IMR-90 (cell line): ENCODE measurements around the gene S1PR4. TPM values are rescaled to one million over a fixed set of nuclear protein-coding genes. Genes with fewer than 3 reads are reported as not detected.

Experiments
- ATAC-seq: fragments of 200-7000 bp; cut with Tn5 transposase; 2 replicates; pipeline ENCODE4 v1.9.1; 2020; ENCODE audit warnings: low read depth, mild to moderate bottlenecking, moderate library complexity
- BruUV-seq: library from RNA; stranded (reverse); fragments of 400-500 nt; replicated peaks from 2 replicates; lab custom pipeline; 2021; lab: Mats Ljungman, UMichigan
- CTCF ChIA-PET: fragments of 300-600 bp; formaldehyde crosslinking; extraction: SDS; loops from one replicate; lab custom pipeline; 2021; ENCODE audit warnings: antibody characterized with exemption; lab: Yijun Ruan, JAX
- POLR2A ChIA-PET: fragments of 300-600 bp; sonication (Branson Sonifier 250); formaldehyde crosslinking; loops from one replicate; lab custom pipeline; 2022; ENCODE audit warnings: antibody characterized with exemption; ENCODE audit not compliant: unreplicated experiment; lab: Charles Lee
- DNase-seq: peaks from one replicate; pipeline ENCODE4 v3.0.0; 2013
- H2AFZ ChIP-seq: replicated peaks from 2 replicates; pipeline ENCODE3; 2013; ENCODE audit warnings: low read length, mild to moderate bottlenecking; ENCODE audit not compliant: poor library complexity
- H2AK5ac ChIP-seq: 2 replicates; pipeline ENCODE4 v1.6.1; 2013; ENCODE audit warnings: low read depth, low read length, inconsistent platforms
- H2AK9ac ChIP-seq: replicated peaks from 2 replicates; pipeline ENCODE3; 2013; ENCODE audit warnings: mild to moderate bottlenecking, low read depth, low read length, moderate library complexity; ENCODE audit not compliant: poor library complexity
- H2BK120ac ChIP-seq: 2 replicates; pipeline ENCODE4 v1.6.1; 2013; ENCODE audit warnings: low read depth, low read length, inconsistent platforms
- H2BK15ac ChIP-seq: 3 replicates; pipeline ENCODE4 v1.6.1; 2013; ENCODE audit warnings: low read depth, low read length, inconsistent platforms
- H2BK20ac ChIP-seq: 2 replicates; pipeline ENCODE4 v1.6.1; 2013; ENCODE audit warnings: low read depth, mild to moderate bottlenecking, inconsistent platforms, low read length, moderate library complexity
- H2BK5ac ChIP-seq: 2 replicates; pipeline ENCODE4 v1.6.1; 2013; ENCODE audit warnings: mild to moderate bottlenecking, low read depth, low read length, inconsistent platforms; ENCODE audit not compliant: poor library complexity, severe bottlenecking
- H3K14ac ChIP-seq: replicated peaks from 2 replicates; pipeline ENCODE4 v1.6.1; 2013; ENCODE audit warnings: low read depth, low read length, inconsistent platforms
- H3K18ac ChIP-seq: 2 replicates; pipeline ENCODE4 v1.6.1; 2013; ENCODE audit warnings: low read depth, low read length, control low read depth
- H3K23ac ChIP-seq: 2 replicates; pipeline ENCODE4 v1.6.1; 2013; ENCODE audit warnings: low read depth, low read length, inconsistent platforms
- H3K27ac ChIP-seq: 2 replicates; pipeline ENCODE4 v1.5.1; 2013; ENCODE audit warnings: mild to moderate bottlenecking, control low read depth, low read length; ENCODE audit not compliant: insufficient read depth
- H3K27me3 ChIP-seq: 2 replicates; pipeline ENCODE4 v1.6.1; 2013; ENCODE audit warnings: low read length; ENCODE audit not compliant: control insufficient read depth, insufficient read depth
- H3K36me3 ChIP-seq: 2 replicates; pipeline ENCODE4 v1.6.1; 2013; ENCODE audit warnings: low read length, mixed read lengths; ENCODE audit not compliant: control insufficient read depth, insufficient read depth
- H3K4ac ChIP-seq: 2 replicates; pipeline ENCODE4 v1.6.1; 2013; ENCODE audit warnings: low read depth, low read length, inconsistent platforms
- H3K4me1 ChIP-seq: 2 replicates; pipeline ENCODE4 v1.6.1; 2013; ENCODE audit warnings: low read length, mixed read lengths; ENCODE audit not compliant: control insufficient read depth, insufficient read depth
- H3K4me2 ChIP-seq: 2 replicates; pipeline ENCODE4 v1.6.1; 2013; ENCODE audit warnings: low read depth, mild to moderate bottlenecking, control low read depth, low read length, moderate library complexity
- H3K4me3 ChIP-seq: 2 replicates; pipeline ENCODE4 v1.5.1; 2013; ENCODE audit warnings: low read depth, mild to moderate bottlenecking, control low read depth, low read length, moderate library complexity; ENCODE audit not compliant: insufficient read depth
- H3K56ac ChIP-seq: 2 replicates; pipeline ENCODE4 v1.6.1; 2013; ENCODE audit warnings: low read length, inconsistent platforms; ENCODE audit not compliant: insufficient read depth; ENCODE audit errors: extremely low read depth
- H3K79me1 ChIP-seq, 2 experiments: 2 replicates each; pipeline ENCODE4 v1.6.1; 2013; ENCODE audit warnings: low read length in 2 of 2, inconsistent platforms in 1 of 2, low read depth in 1 of 2
- H3K9ac ChIP-seq: 2 replicates; pipeline ENCODE4 v1.6.1; 2013; ENCODE audit warnings: low read depth, low read length, control low read depth
- H3K9me1 ChIP-seq: 2 replicates; pipeline ENCODE4 v1.6.1; 2013; ENCODE audit warnings: low read length, inconsistent platforms; ENCODE audit not compliant: insufficient read depth
- H3K9me3 ChIP-seq: 2 replicates; pipeline ENCODE4 v1.6.1; 2013; ENCODE audit warnings: low read length; ENCODE audit not compliant: control insufficient read depth, insufficient read depth
- H4K20me1 ChIP-seq: 2 replicates; pipeline ENCODE4 v1.6.1; 2013; ENCODE audit warnings: low read length, inconsistent platforms; ENCODE audit not compliant: insufficient read depth
- H4K5ac ChIP-seq: 2 replicates; pipeline ENCODE4 v1.6.1; 2013; ENCODE audit warnings: mild to moderate bottlenecking, low read depth, low read length, control low read depth
- H4K8ac ChIP-seq, 2 experiments: 2 replicates each; pipeline ENCODE4 v1.6.1; 2013; ENCODE audit warnings: low read depth in 2 of 2, low read length in 2 of 2, control low read depth in 1 of 2, inconsistent platforms in 1 of 2
- H4K91ac ChIP-seq: 2 replicates; pipeline ENCODE4 v1.6.1; 2013; ENCODE audit warnings: low read depth, low read length, inconsistent platforms; ENCODE audit not compliant: insufficient read depth
- BHLHE40 ChIP-seq: fragments of 150-350 bp; IDR thresholded peaks from 2 replicates; pipeline ENCODE4 v1.6.1; 2016; ENCODE audit warnings: mild to moderate bottlenecking, low read depth, low read length
- CEBPB ChIP-seq: IDR thresholded peaks from 2 replicates; pipeline ENCODE4 v1.6.1; 2012; ENCODE audit warnings: low read depth, low read length, improper control_type of control experiment
- CHD1 ChIP-seq: IDR thresholded peaks from 2 replicates; pipeline ENCODE4 v1.6.1; 2012; ENCODE audit warnings: low read depth, low read length, improper control_type of control experiment
- ELK1 ChIP-seq: fragments of 150-350 bp; IDR thresholded peaks from 2 replicates; pipeline ENCODE4 v1.6.1; 2016; ENCODE audit warnings: low read depth, mild to moderate bottlenecking, low read length, moderate library complexity, borderline replicate concordance
- FOS ChIP-seq: fragments of 150-350 bp; IDR thresholded peaks from 2 replicates; pipeline ENCODE4 v1.6.1; 2016; ENCODE audit warnings: low read depth, low read length
- MAFK ChIP-seq: IDR thresholded peaks from 2 replicates; pipeline ENCODE4 v1.6.1; 2012; ENCODE audit warnings: low read depth, low read length, improper control_type of control experiment
- MAZ ChIP-seq: IDR thresholded peaks from 2 replicates; pipeline ENCODE4 v1.6.1; 2012; ENCODE audit warnings: low read depth, mild to moderate bottlenecking, low read length, improper control_type of control experiment, moderate library complexity, borderline replicate concordance
- MXI1 ChIP-seq: IDR thresholded peaks from 2 replicates; pipeline ENCODE4 v1.6.1; 2012; ENCODE audit warnings: low read depth, mild to moderate bottlenecking, low read length, moderate library complexity, borderline replicate concordance
- NFE2L2 ChIP-seq: fragments of 150-350 bp; IDR thresholded peaks from 2 replicates; pipeline ENCODE4 v1.6.1; 2016; ENCODE audit warnings: low read depth, mild to moderate bottlenecking, low read length
- POLR2A ChIP-seq: IDR thresholded peaks from 2 replicates; pipeline ENCODE4 v1.6.1; 2012; ENCODE audit warnings: mild to moderate bottlenecking, low read depth, low read length
- RAD21 ChIP-seq: IDR thresholded peaks from 2 replicates; pipeline ENCODE4 v1.6.1; 2012; ENCODE audit warnings: low read length, improper control_type of control experiment
- RCOR1 ChIP-seq: IDR thresholded peaks from 2 replicates; pipeline ENCODE4 v1.6.1; 2012; ENCODE audit warnings: mild to moderate bottlenecking, low read length, improper control_type of control experiment; ENCODE audit not compliant: insufficient replicate concordance
- RFX5 ChIP-seq: IDR thresholded peaks from 2 replicates; pipeline ENCODE4 v1.8.0; 2012; ENCODE audit warnings: low read depth, mild to moderate bottlenecking, low read length, moderate library complexity
- SMC3 ChIP-seq: fragments of 150-350 bp; IDR thresholded peaks from 2 replicates; pipeline ENCODE4 v1.6.1; 2016; ENCODE audit warnings: low read depth, mild to moderate bottlenecking, antibody characterized with exemption, low read length, moderate library complexity
- USF2 ChIP-seq: fragments of 150-350 bp; IDR thresholded peaks from 2 replicates; pipeline ENCODE4 v1.6.1; 2017; ENCODE audit warnings: mild to moderate bottlenecking, antibody characterized with exemption, low read length, low read depth
- WGBS, 2 experiments: methylation state at CpG; one replicate each; pipeline versions ENCODE4 v1.1.5 to v1.1.7; 2013; ENCODE audit warnings: missing lambda C conversion rate in 2 of 2; ENCODE audit not compliant: insufficient read length in 1 of 2; ENCODE audit errors: extremely low coverage in 2 of 2; 5-methylcytosine and 5-hydroxymethylcytosine counted together
- dilution Hi-C: fragments of 300-500 bp; cut with HindIII; formaldehyde crosslinking; loops from one replicate; pipeline ENCODE4 v1.14.3; 2018; ENCODE audit warnings: low sequenced_read_pairs; ENCODE audit not compliant: unreplicated experiment
- in situ Hi-C: fragments of 300-500 bp; cut with MboI; formaldehyde crosslinking; loops from 3 replicates; pipeline ENCODE4 v1.14.3; 2019; ENCODE audit warnings: low sequenced_read_pairs, inconsistent platforms, mixed read lengths
- intact Hi-C: fragments of 100-400 bp; cut with micrococcal nuclease; formaldehyde crosslinking; loops from 2 replicates; pipeline ENCODE4 v1.10.0; 2022
- polyA plus RNA-seq, 3 experiments: library from polyadenylated mRNA; depleted of rRNA; stranded (reverse); fragments of >200 nt; gene quantifications; 2 replicates each; pipeline ENCODE4 v1.2.3, GENCODE V29; 2012; ENCODE audit warnings: low replicate concordance in 1 of 3
- total RNA-seq: library from RNA; depleted of rRNA; stranded (reverse); fragments of >200 nt; gene quantifications from 2 replicates; pipeline ENCODE4 v1.2.3, GENCODE V29; 2012
- TF ChIP-seq, protein P1 (sequence below): conservative IDR thresholded peaks from 2 replicates; pipeline ENCODE4 v1.5.1; 2012; ENCODE audit warnings: mild to moderate bottlenecking, low read depth, low read length, improper control_type of control experiment

S1PR4 gene
- total and polyA plus RNA-seq, 2 of the 4 experiments (the other 2 are of a cell fraction): not detected

DNA sequence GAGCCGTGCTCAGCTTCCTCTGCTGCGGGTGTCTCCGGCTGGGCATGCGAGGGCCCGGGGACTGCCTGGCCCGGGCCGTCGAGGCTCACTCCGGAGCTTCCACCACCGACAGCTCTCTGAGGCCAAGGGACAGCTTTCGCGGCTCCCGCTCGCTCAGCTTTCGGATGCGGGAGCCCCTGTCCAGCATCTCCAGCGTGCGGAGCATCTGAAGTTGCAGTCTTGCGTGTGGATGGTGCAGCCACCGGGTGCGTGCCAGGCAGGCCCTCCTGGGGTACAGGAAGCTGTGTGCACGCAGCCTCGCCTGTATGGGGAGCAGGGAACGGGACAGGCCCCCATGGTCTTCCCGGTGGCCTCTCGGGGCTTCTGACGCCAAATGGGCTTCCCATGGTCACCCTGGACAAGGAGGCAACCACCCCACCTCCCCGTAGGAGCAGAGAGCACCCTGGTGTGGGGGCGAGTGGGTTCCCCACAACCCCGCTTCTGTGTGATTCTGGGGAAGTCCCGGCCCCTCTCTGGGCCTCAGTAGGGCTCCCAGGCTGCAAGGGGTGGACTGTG lies 1.2 kb downstream of the S1PR4 start:
- POLR2A ChIA-PET: no interaction called here
- peaks cover 10% of the 10 kb centered on the region; the same call in 1 of the 2 replicates for H3K9me1 ChIP-seq
- H3K9me3 ChIP-seq: no peaks in the 10 kb centered on the region
- CTCF ChIA-PET: no interaction called here
- H3K4ac ChIP-seq: no peak overlapping the region
- no peak overlapping the region for H2AK9ac ChIP-seq
- no peak overlapping the region for H3K4me3 ChIP-seq
- intact Hi-C loops: no loop called here
- H3K9ac ChIP-seq: no peak overlapping the region
- no peak overlapping the region for H2BK15ac ChIP-seq
- H2BK120ac ChIP-seq: no peak overlapping the region
- H3K14ac ChIP-seq: no peak overlapping the region
- no peak overlapping the region for H3K4me2 ChIP-seq
- ATAC-seq (no peak), DNase-seq (no peak)
- H4K91ac ChIP-seq: no peak overlapping the region
- in situ Hi-C loops: no loop called here
- H2AK5ac ChIP-seq: no peak overlapping the region
- no peak overlapping the region for H2BK5ac ChIP-seq
- no peak overlapping the region for H4K8ac ChIP-seq
- H2AFZ ChIP-seq: no peak overlapping the region
- no peak overlapping the region for H3K23ac ChIP-seq
- no peak overlapping the region for H3K18ac ChIP-seq
- TF ChIP-seq RAD21 (no peak), POLR2A (no peak), SMC3 (no peak), MAZ (no peak), ELK1 (no peak), FOS (no peak), RFX5 (no peak), BHLHE40 (no peak), CEBPB (no peak), RCOR1 (no peak), NFE2L2 (no peak), MXI1 (no peak), CHD1 (no peak), USF2 (no peak), MAFK (no peak)
- TF ChIP-seq, protein P1, sequence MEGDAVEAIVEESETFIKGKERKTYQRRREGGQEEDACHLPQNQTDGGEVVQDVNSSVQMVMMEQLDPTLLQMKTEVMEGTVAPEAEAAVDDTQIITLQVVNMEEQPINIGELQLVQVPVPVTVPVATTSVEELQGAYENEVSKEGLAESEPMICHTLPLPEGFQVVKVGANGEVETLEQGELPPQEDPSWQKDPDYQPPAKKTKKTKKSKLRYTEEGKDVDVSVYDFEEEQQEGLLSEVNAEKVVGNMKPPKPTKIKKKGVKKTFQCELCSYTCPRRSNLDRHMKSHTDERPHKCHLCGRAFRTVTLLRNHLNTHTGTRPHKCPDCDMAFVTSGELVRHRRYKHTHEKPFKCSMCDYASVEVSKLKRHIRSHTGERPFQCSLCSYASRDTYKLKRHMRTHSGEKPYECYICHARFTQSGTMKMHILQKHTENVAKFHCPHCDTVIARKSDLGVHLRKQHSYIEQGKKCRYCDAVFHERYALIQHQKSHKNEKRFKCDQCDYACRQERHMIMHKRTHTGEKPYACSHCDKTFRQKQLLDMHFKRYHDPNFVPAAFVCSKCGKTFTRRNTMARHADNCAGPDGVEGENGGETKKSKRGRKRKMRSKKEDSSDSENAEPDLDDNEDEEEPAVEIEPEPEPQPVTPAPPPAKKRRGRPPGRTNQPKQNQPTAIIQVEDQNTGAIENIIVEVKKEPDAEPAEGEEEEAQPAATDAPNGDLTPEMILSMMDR: no peak
- WGBS, 2 experiments: 93% methylated on average over 21 of the region's 31 CpGs; no CpG with 5 or more reads in 1 of the 2 experiments
- H3K4me1 ChIP-seq: peaks cover 11% of the 10 kb centered on the region
- no peak overlapping the region for H2BK20ac ChIP-seq
- H4K5ac ChIP-seq: no peak overlapping the region
- no peaks in the 10 kb centered on the region for H3K36me3 ChIP-seq
- peaks cover 0 to 5% of the 10 kb centered on the region in 2 experiments; a peak in 1 of 4 replicates for H3K79me1 ChIP-seq
- no peaks in the 10 kb centered on the region for H4K20me1 ChIP-seq
- H3K56ac ChIP-seq: no peak overlapping the region
- dilution Hi-C loops: no loop called here
- no peaks in the 10 kb centered on the region for H3K27me3 ChIP-seq
- BruUV-seq: no TSS peak
- H3K27ac ChIP-seq: no peak overlapping the region
